ENCODE measurements around the gene TAS2R41. TPM values are rescaled to one million over a fixed set of nuclear protein-coding genes. Genes with fewer than 3 reads are reported as not detected.
"Not testable (repeated sequence)": the region's sequence is repeated elsewhere in the genome, so short reads cannot be mapped to it uniquely, and the experiment has no call there.

The TAS2R41 gene
- total RNA-seq, 6 donors from 2014 or later = 0.46 to 0.54 TPM; not detected in 4

GRCh38 chr7:143467724-143468123, 9.9 kb upstream of the TAS2R41 start:
- ATAC-seq (ENCODE audit: low FRiP score in 2 of 2) (no peak), DNase-seq (no peak)
- no peak for TF ChIP-seq EP300 (IDR thresholded peaks at IDR 0.05)
- TF ChIP-seq POLR2A (IDR thresholded peaks at IDR 0.05) = no peak
- TF ChIP-seq POLR2AphosphoS5 (IDR thresholded peaks at IDR 0.05) = no peak
- 85 to 86% methylated on average over 1 of the region's 1 CpG for WGBS, 2 donors
- H3K9me3 ChIP-seq = no peaks in the 10 kb centered on the region
- H3K27ac ChIP-seq = no peak overlapping the region
- no peak overlapping the region for H3K4me3 ChIP-seq
- H3K27me3 ChIP-seq = no peaks in the 10 kb centered on the region
- no peaks in the 10 kb centered on the region for H3K36me3 ChIP-seq
- no peaks in the 10 kb centered on the region for H3K4me1 ChIP-seq

GRCh38 chr7:143472071-143472689, 5.5 kb upstream of the TAS2R41 start:
- not testable (repeated sequence) for H3K4me3 ChIP-seq; DNase-seq; H3K27ac ChIP-seq; ATAC-seq (ENCODE audit: low FRiP score in 2 of 2); H3K4me1 ChIP-seq; H3K27me3 ChIP-seq; H3K36me3 ChIP-seq; H3K9me3 ChIP-seq
- WGBS, 2 donors = 77 to 81% methylated on average over 11 of the region's 11 CpGs

GRCh38 chr7:143479055-143479766, 1.5 kb downstream of the TAS2R41 start:
- no peak for DNase-seq
- no peak for ATAC-seq (ENCODE audit: low FRiP score in 2 of 2)
- WGBS, 2 donors = 64 to 67% methylated on average over 9 to 10 of the region's 10 CpGs
- H3K27me3 ChIP-seq = no peaks in the 10 kb centered on the region
- H3K27ac ChIP-seq = peak overlapping the region in 2 of 4 donors; percentile 32 to 44
- H3K36me3 ChIP-seq = no peaks in the 10 kb centered on the region
- no peaks in the 10 kb centered on the region for H3K9me3 ChIP-seq
- H3K4me1 ChIP-seq = no peaks in the 10 kb centered on the region
- TF ChIP-seq POLR2AphosphoS5 (IDR thresholded peaks at IDR 0.05) (no peak), EP300 (IDR thresholded peaks at IDR 0.05) (no peak), CTCF (IDR thresholded peaks at IDR 0.05) (no peak)
- no peak overlapping the region for H3K4me3 ChIP-seq

GRCh38 chr7:143480501-143480900, 2.8 kb downstream of the TAS2R41 start:
- Histone ChIP-seq H3K9me3 (no peaks in the 10 kb centered on the region), H3K36me3 (no peaks in the 10 kb centered on the region), H3K4me1 (peaks cover 0 to 4% (median 0%) of the 10 kb centered on the region in 4 donors), H3K27ac (no peak overlapping the region), H3K27me3 (no peaks in the 10 kb centered on the region), H3K4me3 (no peak overlapping the region)
- TF ChIP-seq EP300 (IDR thresholded peaks at IDR 0.05) = no peak
- TF ChIP-seq POLR2A (IDR thresholded peaks at IDR 0.05) = no peak
- no peak for TF ChIP-seq POLR2AphosphoS5 (IDR thresholded peaks at IDR 0.05)
- TF ChIP-seq CTCF (IDR thresholded peaks at IDR 0.05) = no peak
- ATAC-seq (ENCODE audit: low FRiP score in 2 of 2) (no peak), DNase-seq (no peak)

GRCh38 chr7:143484119-143484518, 6.4 kb downstream of the TAS2R41 start:
- Histone ChIP-seq H3K4me1 (peaks cover 0 to 9% (median 8%) of the 10 kb centered on the region in 4 donors), H3K27ac (peak overlapping the region; percentile 35 to 74 (median 60)), H3K36me3 (no peaks in the 10 kb centered on the region), H3K9me3 (no peaks in the 10 kb centered on the region), H3K27me3 (no peaks in the 10 kb centered on the region), H3K4me3 (no peak overlapping the region)
- 56 to 59% methylated on average over 3 of the region's 3 CpGs for WGBS, 2 donors
- no peak for TF ChIP-seq POLR2AphosphoS5 (IDR thresholded peaks at IDR 0.05)
- TF ChIP-seq EP300 (IDR thresholded peaks at IDR 0.05) = no peak
- no peak for TF ChIP-seq POLR2A (IDR thresholded peaks at IDR 0.05)
- no peak for TF ChIP-seq CTCF (IDR thresholded peaks at IDR 0.05)
- no peak for DNase-seq
- no peak for ATAC-seq (ENCODE audit: low FRiP score in 2 of 2)

GRCh38 chr7:143485094-143485493, 7.4 kb downstream of the TAS2R41 start:
- no peaks in the 10 kb centered on the region for H3K36me3 ChIP-seq
- no peaks in the 10 kb centered on the region for H3K27me3 ChIP-seq
- no peaks in the 10 kb centered on the region for H3K9me3 ChIP-seq
- no peak for TF ChIP-seq POLR2AphosphoS5 (IDR thresholded peaks at IDR 0.05)
- TF ChIP-seq POLR2A (IDR thresholded peaks at IDR 0.05) = no peak
- TF ChIP-seq CTCF (IDR thresholded peaks at IDR 0.05) = no peak
- TF ChIP-seq EP300 (IDR thresholded peaks at IDR 0.05) = no peak
- ATAC-seq (ENCODE audit: low FRiP score in 2 of 2) (peak in 1 of 2 donors; percentile 62), DNase-seq (no peak)
- peak overlapping the region in 3 of 4 donors; percentile 35 to 77 (median 67) for H3K27ac ChIP-seq
- H3K4me3 ChIP-seq = no peak overlapping the region
- H3K4me1 ChIP-seq = peaks cover 0 to 9% (median 8%) of the 10 kb centered on the region in 4 donors
